ENCODE measurements around the gene PATJ. TPM values are rescaled to one million over a fixed set of nuclear protein-coding genes. Genes with fewer than 3 reads are reported as not detected.
A peak's percentile ranks its signal among the peaks of the same experiment; 100 is the strongest.

Gene PATJ
- total RNA-seq, 1 experiment from 2014 or later: 48.8 TPM

GRCh38 chr1:61853583-61853982 is 111.3 kb downstream of the PATJ start:
- Histone ChIP-seq H3K4me1 (ENCODE audit: control insufficient read depth in 1 of 2, insufficient read depth in 2 of 2, low read length in 2 of 2) (no peaks in the 10 kb centered on the region), H3K79me2 (ENCODE audit: insufficient read depth, low read length) (no peaks in the 10 kb centered on the region), H3K9ac (ENCODE audit: low read length) (no peak overlapping the region), H3K27me3 (ENCODE audit: insufficient read depth, low read length) (no peaks in the 10 kb centered on the region), H3K4me2 (ENCODE audit: low read length) (no peak overlapping the region), H3K27ac (ENCODE audit: low read depth, low read length) (no peak overlapping the region), H3K36me3 (ENCODE audit: control insufficient read depth in 1 of 2, insufficient read depth in 2 of 2, low read length in 2 of 2) (peaks cover 0 to 13% of the 10 kb centered on the region in 2 experiments; a peak in 2 of 4 replicates), H3K9me3 (ENCODE audit: control insufficient read depth in 1 of 2, insufficient read depth in 1 of 2, low read depth in 1 of 2, low read length in 2 of 2) (no peaks in the 10 kb centered on the region), H3K4me3 (replicated peaks in 1 of 2; ENCODE audit: low read depth in 1 of 2, low read length in 2 of 2) (no peak overlapping the region), H3K9me2 (ENCODE audit: insufficient read depth) (no peaks in the 10 kb centered on the region), H2AFZ (ENCODE audit: low read depth, low read length, poor library complexity, severe bottlenecking) (no peak overlapping the region), H4K20me1 (ENCODE audit: insufficient read depth) (no peaks in the 10 kb centered on the region)
- CTCF ChIA-PET: interaction anchor here (0.6 to 1.8 kb wide), 3 partner anchors 9 to 804 kb away, joined by 3 to 6 read pairs (median 3); no protein-coding TSS in a partner anchor
- no TSS peak for BruUV-seq (replicated peaks)
- TF ChIP-seq RAD21 (IDR thresholded peaks at IDR 0.05; ENCODE audit: low read depth) (peak; percentile 10; the same call in 1 of the 2 replicates), TCF7L2 (IDR thresholded peaks at IDR 0.05; ENCODE audit: borderline replicate concordance, extremely low read depth, insufficient read depth, insufficient read length) (no peak)
- intact Hi-C loops (cut with micrococcal nuclease): loop anchor here (2.0 to 10.0 kb wide), 5 partner anchors 265 to 1879 kb away; no protein-coding TSS in a partner anchor
- ATAC-seq: no peak
- DNase-seq (ENCODE audit: low read depth, low spot score): no peak
- POLR2A ChIA-PET: no interaction called here
- RAD21 ChIA-PET (ENCODE audit: low non-redundant PET in 1 of 2, low total read pairs in 2 of 2, uncharacterized antibody in 2 of 2, unreplicated experiment in 2 of 2): interaction anchor here in 1 of 2 experiments (0.6 kb wide), 1 partner anchor 109 kb away, joined by 3 read pairs; no protein-coding TSS in a partner anchor

GRCh38 chr1:61864489-61864888 is 122.2 kb downstream of the PATJ start:
- intact Hi-C loops (cut with micrococcal nuclease): no loop called here
- Histone ChIP-seq H3K9me2 (ENCODE audit: insufficient read depth) (no peaks in the 10 kb centered on the region), H3K9ac (ENCODE audit: low read length) (no peak overlapping the region), H4K20me1 (ENCODE audit: insufficient read depth) (no peaks in the 10 kb centered on the region; the same call in 1 of the 2 replicates), H3K4me1 (ENCODE audit: control insufficient read depth in 1 of 2, insufficient read depth in 2 of 2, low read length in 2 of 2) (no peaks in the 10 kb centered on the region), H3K27ac (ENCODE audit: low read depth, low read length) (no peak overlapping the region), H3K79me2 (ENCODE audit: insufficient read depth, low read length) (no peaks in the 10 kb centered on the region), H2AFZ (ENCODE audit: low read depth, low read length, poor library complexity, severe bottlenecking) (no peak overlapping the region), H3K9me3 (ENCODE audit: control insufficient read depth in 1 of 2, insufficient read depth in 1 of 2, low read depth in 1 of 2, low read length in 2 of 2) (no peaks in the 10 kb centered on the region), H3K36me3 (ENCODE audit: control insufficient read depth in 1 of 2, insufficient read depth in 2 of 2, low read length in 2 of 2) (peaks cover 0 to 9% of the 10 kb centered on the region in 2 experiments; a peak in 2 of 4 replicates), H3K4me3 (replicated peaks in 1 of 2; ENCODE audit: low read depth in 1 of 2, low read length in 2 of 2) (no peak overlapping the region), H3K4me2 (ENCODE audit: low read length) (no peak overlapping the region), H3K27me3 (ENCODE audit: insufficient read depth, low read length) (no peaks in the 10 kb centered on the region)
- CTCF ChIA-PET: no interaction called here
- DNase-seq (ENCODE audit: low read depth, low spot score): no peak
- no peak for TF ChIP-seq RAD21 (IDR thresholded peaks at IDR 0.05; ENCODE audit: low read depth)
- no peak for TF ChIP-seq MAX (IDR thresholded peaks at IDR 0.05)
- TF ChIP-seq ZFX (IDR thresholded peaks at IDR 0.05): no peak
- TF ChIP-seq CEBPB (IDR thresholded peaks at IDR 0.05; ENCODE audit: low read depth): no peak
- TF ChIP-seq SRF (IDR thresholded peaks at IDR 0.05; ENCODE audit: low read depth): no peak
- TF ChIP-seq SP1 (IDR thresholded peaks at IDR 0.05; ENCODE audit: low read depth): no peak
- no peak for TF ChIP-seq YY1 (IDR thresholded peaks at IDR 0.05; ENCODE audit: extremely low read depth, insufficient replicate concordance, low read depth, low read length)
- no peak for TF ChIP-seq CTCF (IDR thresholded peaks at IDR 0.05 in 2 of 3, conservative IDR thresholded peaks at IDR 0.05 in 1 of 3; ENCODE audit: borderline replicate concordance in 1 of 3, insufficient read depth in 1 of 3, low read depth in 2 of 3, low read length in 2 of 3)
- no peak for TF ChIP-seq ZNF274 (IDR thresholded peaks at IDR 0.05; ENCODE audit: low read depth, low read length)
- TF ChIP-seq POLR2AphosphoS5 (IDR thresholded peaks at IDR 0.05; ENCODE audit: low read depth, low read length): no peak
- TF ChIP-seq ZBTB33 (IDR thresholded peaks at IDR 0.05; ENCODE audit: extremely low read depth, insufficient replicate concordance, low read length): no peak
- no peak for ATAC-seq
- RAD21 ChIA-PET (ENCODE audit: low non-redundant PET in 1 of 2, low total read pairs in 2 of 2, uncharacterized antibody in 2 of 2, unreplicated experiment in 2 of 2): no interaction called here
- POLR2A ChIA-PET: no interaction called here
- no TSS peak for BruUV-seq (replicated peaks)
